ENCODE data around the gene LRRC46. TPM values are rescaled to one million over a fixed set of nuclear protein-coding genes. Genes with fewer than 3 reads are reported as not detected.

The LRRC46 gene
- polyA plus RNA-seq (2012; ENCODE audit: low read depth, missing spikeins) = 0.56 TPM

DNA sequence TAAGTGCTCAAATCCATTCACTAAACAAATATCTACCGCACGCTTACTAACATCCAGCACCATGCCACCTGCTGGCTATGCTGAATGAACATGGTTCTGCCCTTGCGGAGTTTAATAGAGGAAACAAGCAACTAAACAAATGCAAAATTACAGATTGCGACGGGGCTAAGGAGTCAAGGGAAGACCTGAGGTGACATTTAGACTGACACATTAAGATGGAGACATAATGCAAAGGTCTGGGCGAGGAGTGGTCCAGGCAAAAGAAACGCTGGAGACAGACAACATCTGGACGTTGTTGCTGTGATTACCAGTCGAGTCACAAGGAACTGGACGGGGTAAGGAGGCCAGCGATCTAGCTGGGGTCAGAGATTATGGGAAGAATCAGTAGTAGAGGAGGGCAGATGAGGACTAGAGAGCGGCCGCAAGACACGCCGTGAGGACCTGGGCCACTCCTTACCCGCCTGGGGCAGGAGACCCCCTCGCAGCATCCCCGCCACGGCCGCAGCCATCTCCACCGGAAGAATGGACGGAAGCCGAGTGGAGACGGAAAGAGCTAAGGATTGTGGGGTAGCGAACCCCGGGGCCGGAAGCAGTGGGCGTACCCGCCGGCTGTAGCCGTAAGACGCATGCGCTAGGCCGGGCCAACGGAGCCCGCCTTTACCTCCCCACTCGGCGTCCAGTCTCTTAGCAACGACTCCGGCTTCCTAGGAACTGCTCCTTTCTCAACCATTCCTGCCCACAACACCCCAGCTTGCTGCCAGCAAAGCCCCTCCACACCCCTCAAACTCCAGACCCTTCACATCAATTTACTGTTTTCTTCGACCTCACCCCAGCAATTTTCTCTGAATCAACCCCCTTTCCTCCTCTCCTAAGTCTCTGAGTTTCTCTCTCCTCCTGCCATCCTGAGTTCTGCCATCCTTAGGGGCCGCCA is at the start of gene LRRC46, which contains the start of gene MRPL10:
Gene LRRC46, plus strand, starts transcription at position 668 of the 931 bp plus-strand sequence. CDS start 320 bp downstream, outside the sequence.
Gene MRPL10, minus strand, starts transcription at position 539 of the 931 bp plus-strand sequence. Its CDS starts 30 bp downstream, at position 509.
- TF ChIP-seq POLR2AphosphoS5 (IDR thresholded peaks at IDR 0.05; ENCODE audit: low read depth, low read length) = peak; percentile 97
- TF ChIP-seq POU2F2 (IDR thresholded peaks at IDR 0.05; ENCODE audit: low read depth, low read length) = peak; percentile 87; the same call in 1 of the 2 replicates
- peak; percentile 96 for TF ChIP-seq POLR2A (IDR thresholded peaks at IDR 0.05; ENCODE audit: low read depth, low read length)
- TF ChIP-seq SPI1 (IDR thresholded peaks at IDR 0.05; ENCODE audit: low read depth, low read length) = no peak
- no peak for TF ChIP-seq PAX5 (IDR thresholded peaks at IDR 0.05; ENCODE audit: insufficient read depth, low read length, severe bottlenecking)
- TF ChIP-seq TAF1 (IDR thresholded peaks at IDR 0.05; ENCODE audit: low read depth, low read length) = peak; percentile 94
- DNase-seq (ENCODE audit: insufficient read length, low spot score) = peak; percentile 98
- peak; percentile 94 for FAIRE-seq

- FAIRE-seq (no peak), DNase-seq (ENCODE audit: insufficient read length, low spot score) (no peak)
- TF ChIP-seq SPI1 (IDR thresholded peaks at IDR 0.05; ENCODE audit: low read depth, low read length) = no peak
- no peak for TF ChIP-seq POLR2A (IDR thresholded peaks at IDR 0.05; ENCODE audit: low read depth, low read length)
These were observed 45.8 kb upstream of the LRRC46 start for GRCh38 chr17:47785538-47786123.

DNA sequence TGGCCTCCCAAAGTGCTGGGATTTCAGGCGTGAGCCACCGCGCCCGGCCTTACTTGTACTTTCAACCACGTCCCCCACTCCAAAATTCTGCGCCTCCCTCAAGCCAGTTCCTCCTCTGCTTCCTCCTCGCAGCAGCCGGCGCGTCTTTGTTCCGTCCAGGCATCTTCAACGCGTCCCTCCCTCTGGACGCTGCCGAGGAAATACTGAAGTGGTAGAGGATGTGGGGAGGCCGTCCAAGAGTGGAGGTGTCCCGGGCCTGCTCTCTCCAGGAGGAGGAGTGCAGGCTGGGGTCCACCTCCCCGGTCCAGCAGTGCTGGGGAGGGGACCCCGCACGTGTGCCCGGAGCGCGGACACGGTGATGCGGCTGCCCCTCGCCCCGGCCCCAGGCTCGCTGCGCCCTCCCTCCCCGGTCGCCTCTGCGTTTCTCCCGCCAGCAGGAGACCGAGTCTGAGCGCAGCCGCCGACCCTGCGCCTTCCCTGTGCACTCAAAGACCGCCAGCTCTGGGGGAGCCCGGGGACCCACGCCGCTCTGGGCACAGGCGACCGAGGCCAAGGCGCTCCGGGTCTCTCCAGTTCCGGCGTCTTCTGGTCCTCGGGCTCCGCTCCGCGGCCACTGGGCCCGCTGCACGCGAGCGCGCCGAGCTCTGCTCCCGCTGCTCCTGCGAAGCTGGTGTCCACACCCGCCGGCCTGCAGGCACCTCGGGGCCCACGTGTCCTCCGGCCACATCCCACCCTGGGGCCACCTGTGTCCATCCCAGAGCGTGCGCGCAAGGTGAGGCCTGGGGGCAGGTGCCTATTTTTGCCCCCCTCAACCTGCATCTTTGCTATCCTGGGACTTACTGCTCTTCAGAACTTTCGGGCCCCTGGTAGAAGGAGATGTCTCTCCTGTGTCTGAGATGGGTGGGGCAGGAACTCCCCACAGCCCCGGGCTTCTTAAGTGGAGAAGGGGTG is 41.6 kb upstream of the LRRC46 start:
- DNase-seq (ENCODE audit: insufficient read length, low spot score) (no peak), FAIRE-seq (no peak)
- TF ChIP-seq POLR2AphosphoS5 (IDR thresholded peaks at IDR 0.05; ENCODE audit: low read depth, low read length) (no peak), POLR2A (IDR thresholded peaks at IDR 0.05; ENCODE audit: low read depth, low read length) (no peak), POU2F2 (IDR thresholded peaks at IDR 0.05; ENCODE audit: low read depth, low read length) (no peak), TAF1 (IDR thresholded peaks at IDR 0.05; ENCODE audit: low read depth, low read length) (no peak), SPI1 (IDR thresholded peaks at IDR 0.05; ENCODE audit: low read depth, low read length) (no peak), PAX5 (IDR thresholded peaks at IDR 0.05; ENCODE audit: insufficient read depth, low read length, severe bottlenecking) (no peak)

GRCh38 chr17:47791025-47791424 is 40.4 kb upstream of the LRRC46 start:
- FAIRE-seq (no peak), DNase-seq (ENCODE audit: insufficient read length, low spot score) (no peak)
- TF ChIP-seq POLR2A (IDR thresholded peaks at IDR 0.05; ENCODE audit: low read depth, low read length) = no peak
- no peak for TF ChIP-seq TAF1 (IDR thresholded peaks at IDR 0.05; ENCODE audit: low read depth, low read length)
- no peak for TF ChIP-seq POLR2AphosphoS5 (IDR thresholded peaks at IDR 0.05; ENCODE audit: low read depth, low read length)
- no peak for TF ChIP-seq POU2F2 (IDR thresholded peaks at IDR 0.05; ENCODE audit: low read depth, low read length)

GRCh38 chr17:47792457-47792856 is 39.0 kb upstream of the LRRC46 start:
- DNase-seq (ENCODE audit: insufficient read length, low spot score) (no peak), FAIRE-seq (no peak)
- TF ChIP-seq TAF1 (IDR thresholded peaks at IDR 0.05; ENCODE audit: low read depth, low read length) = no peak
- TF ChIP-seq POLR2AphosphoS5 (IDR thresholded peaks at IDR 0.05; ENCODE audit: low read depth, low read length) = no peak
- no peak for TF ChIP-seq POU2F2 (IDR thresholded peaks at IDR 0.05; ENCODE audit: low read depth, low read length)
- TF ChIP-seq SPI1 (IDR thresholded peaks at IDR 0.05; ENCODE audit: low read depth, low read length) = no peak
- no peak for TF ChIP-seq POLR2A (IDR thresholded peaks at IDR 0.05; ENCODE audit: low read depth, low read length)
- TF ChIP-seq PAX5 (IDR thresholded peaks at IDR 0.05; ENCODE audit: insufficient read depth, low read length, severe bottlenecking) = no peak

DNA sequence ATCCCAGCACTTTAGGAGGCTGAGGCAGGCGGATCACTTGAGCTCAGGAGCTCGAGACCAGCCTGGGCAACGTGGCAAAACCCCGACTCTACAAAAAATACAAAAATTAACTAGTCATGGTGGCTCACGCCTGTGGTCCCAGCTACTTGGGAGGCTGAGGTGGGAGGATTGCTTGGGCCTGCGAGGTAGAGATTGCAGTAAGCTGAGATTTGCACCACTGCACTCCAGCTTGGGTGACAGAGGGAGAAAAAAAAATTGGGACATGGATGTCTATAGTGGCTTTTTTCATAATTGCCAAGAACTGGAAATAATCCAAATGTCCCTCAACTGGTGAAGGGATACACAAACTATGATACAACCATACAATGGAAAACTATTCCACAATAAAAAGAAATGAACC is 38.5 kb upstream of the LRRC46 start:
- no peak for DNase-seq (ENCODE audit: insufficient read length, low spot score)
- no peak for FAIRE-seq
- TF ChIP-seq TAF1 (IDR thresholded peaks at IDR 0.05; ENCODE audit: low read depth, low read length) = no peak
- TF ChIP-seq PAX5 (IDR thresholded peaks at IDR 0.05; ENCODE audit: insufficient read depth, low read length, severe bottlenecking) = no peak

DNA sequence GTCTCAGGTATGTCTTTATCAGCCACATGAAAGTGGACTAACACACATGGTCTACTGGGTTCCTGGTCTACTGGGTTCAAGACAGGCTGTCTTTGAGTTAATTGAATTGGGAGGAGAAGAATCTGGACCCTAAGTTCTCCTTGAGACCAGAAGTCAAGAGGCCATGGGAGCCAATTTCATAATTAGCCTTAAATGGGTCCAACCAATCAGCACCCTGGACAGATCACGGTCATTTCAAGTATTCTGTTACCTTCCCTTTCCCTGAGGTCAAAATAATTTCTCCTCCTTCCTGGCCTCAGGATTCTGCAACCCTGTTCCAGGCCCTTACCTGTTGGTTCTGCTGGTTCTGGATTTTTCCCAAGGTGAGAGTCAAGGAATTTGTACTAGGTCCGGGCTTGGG is 33.7 kb upstream of the LRRC46 start:
- DNase-seq (ENCODE audit: insufficient read length, low spot score) (no peak), FAIRE-seq (no peak)
- no peak for TF ChIP-seq TAF1 (IDR thresholded peaks at IDR 0.05; ENCODE audit: low read depth, low read length)
- no peak for TF ChIP-seq POLR2A (IDR thresholded peaks at IDR 0.05; ENCODE audit: low read depth, low read length)
- TF ChIP-seq POU2F2 (IDR thresholded peaks at IDR 0.05; ENCODE audit: low read depth, low read length) = no peak
- no peak for TF ChIP-seq POLR2AphosphoS5 (IDR thresholded peaks at IDR 0.05; ENCODE audit: low read depth, low read length)
- no peak for TF ChIP-seq PAX5 (IDR thresholded peaks at IDR 0.05; ENCODE audit: insufficient read depth, low read length, severe bottlenecking)
- no peak for TF ChIP-seq SPI1 (IDR thresholded peaks at IDR 0.05; ENCODE audit: low read depth, low read length)

DNA sequence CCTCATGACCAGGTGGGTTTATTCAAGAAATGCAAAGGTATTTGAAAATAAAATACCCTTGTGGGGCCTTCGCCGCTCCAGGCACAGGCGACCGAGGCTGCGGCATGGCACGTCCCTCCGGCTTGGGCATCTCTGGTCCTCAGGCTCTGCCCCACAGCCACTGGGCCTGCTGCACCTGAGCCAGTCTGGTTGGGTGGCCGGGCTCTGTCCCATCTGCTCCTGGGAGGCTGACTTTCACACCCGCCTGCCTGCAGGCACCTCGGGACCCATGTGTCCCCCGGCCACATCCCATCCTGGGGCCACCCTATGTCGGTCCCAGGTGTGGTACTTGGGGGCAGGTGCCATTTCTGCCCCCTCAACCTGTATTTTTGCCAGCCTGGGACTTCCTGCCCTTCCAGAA is 30.8 kb upstream of the LRRC46 start:
- FAIRE-seq = no peak
- no peak for TF ChIP-seq POLR2A (IDR thresholded peaks at IDR 0.05; ENCODE audit: low read depth, low read length)
- TF ChIP-seq POLR2AphosphoS5 (IDR thresholded peaks at IDR 0.05; ENCODE audit: low read depth, low read length) = no peak
- TF ChIP-seq SPI1 (IDR thresholded peaks at IDR 0.05; ENCODE audit: low read depth, low read length) = no peak
- no peak for TF ChIP-seq PAX5 (IDR thresholded peaks at IDR 0.05; ENCODE audit: insufficient read depth, low read length, severe bottlenecking)

GRCh38 chr17:47801176-47801765 is 30.2 kb upstream of the LRRC46 start:
- peak; percentile 2 for DNase-seq (ENCODE audit: insufficient read length, low spot score)
- no peak for TF ChIP-seq POLR2AphosphoS5 (IDR thresholded peaks at IDR 0.05; ENCODE audit: low read depth, low read length)
- no peak for TF ChIP-seq TAF1 (IDR thresholded peaks at IDR 0.05; ENCODE audit: low read depth, low read length)
- no peak for TF ChIP-seq PAX5 (IDR thresholded peaks at IDR 0.05; ENCODE audit: insufficient read depth, low read length, severe bottlenecking)
- TF ChIP-seq POU2F2 (IDR thresholded peaks at IDR 0.05; ENCODE audit: low read depth, low read length) = no peak
- TF ChIP-seq POLR2A (IDR thresholded peaks at IDR 0.05; ENCODE audit: low read depth, low read length) = no peak
- no peak for TF ChIP-seq SPI1 (IDR thresholded peaks at IDR 0.05; ENCODE audit: low read depth, low read length)
- no peak for FAIRE-seq

More for the DNA sequence above, 30.8 kb upstream of the LRRC46 start:
- no peak for DNase-seq (ENCODE audit: insufficient read length, low spot score)

Measured in GM12891 (cell line).